Astrocyte of the spinal cord (primary cell): Measurements from ENCODE around the gene BMAL1.

Source experiments
- DNase-seq: peaks from one replicate; pipeline ENCODE4 v3.0.0; 2011; ENCODE audit warnings: low read depth, low spot score
- H3K4me3 ChIP-seq: 2 replicates; pipeline ENCODE4 v1.5.1; 2011; ENCODE audit warnings: low read depth, mild to moderate bottlenecking, low read length, moderate library complexity
- in situ Hi-C: cut with HindIII; loops from 2 replicates; pipeline ENCODE4 v1.10.0; 2017; ENCODE audit warnings: low sequenced_read_pairs
- TF ChIP-seq, protein P1 (sequence below): IDR thresholded peaks from 2 replicates; pipeline ENCODE4 v1.5.1; 2012; ENCODE audit warnings: low read depth, mild to moderate bottlenecking, low read length, inconsistent platforms

Gene BMAL1

DNA sequence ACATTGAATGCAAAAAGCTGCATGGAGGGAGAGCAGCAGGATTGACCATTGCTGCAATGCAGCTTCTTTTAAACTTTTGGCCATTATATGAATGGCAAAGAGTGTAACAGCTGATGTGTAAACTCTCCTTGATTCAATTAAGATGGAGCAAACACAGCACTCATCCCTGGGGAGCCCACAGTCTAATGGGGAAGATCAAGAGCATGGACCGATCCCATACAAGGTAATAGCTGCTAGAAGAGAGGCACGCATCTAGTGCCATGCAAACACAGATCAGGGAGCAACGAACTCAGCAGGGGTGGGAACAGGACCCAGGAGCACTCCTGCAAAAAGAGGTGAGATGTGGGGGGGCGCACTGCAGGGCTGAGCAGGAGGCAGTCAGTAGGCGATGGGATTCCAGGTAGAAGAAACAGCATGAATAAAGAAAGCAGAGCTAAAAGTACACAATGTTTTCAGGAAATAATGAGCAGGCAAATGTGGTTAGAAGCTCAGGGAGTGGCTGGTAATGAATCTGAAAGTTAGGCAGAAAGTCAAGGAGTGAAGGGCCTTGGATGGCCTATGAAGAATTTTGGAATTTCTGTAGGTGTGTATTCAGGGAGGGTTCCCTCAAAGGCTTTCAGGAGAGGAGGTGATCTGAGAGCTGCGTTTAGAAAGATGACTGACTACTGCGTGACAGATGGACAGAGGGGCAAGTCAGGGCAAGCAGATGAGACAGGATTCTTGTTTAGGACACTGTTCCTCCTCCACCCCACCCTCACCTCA is 17.2 kb upstream of the BMAL1 start:
- TF ChIP-seq, protein P1, sequence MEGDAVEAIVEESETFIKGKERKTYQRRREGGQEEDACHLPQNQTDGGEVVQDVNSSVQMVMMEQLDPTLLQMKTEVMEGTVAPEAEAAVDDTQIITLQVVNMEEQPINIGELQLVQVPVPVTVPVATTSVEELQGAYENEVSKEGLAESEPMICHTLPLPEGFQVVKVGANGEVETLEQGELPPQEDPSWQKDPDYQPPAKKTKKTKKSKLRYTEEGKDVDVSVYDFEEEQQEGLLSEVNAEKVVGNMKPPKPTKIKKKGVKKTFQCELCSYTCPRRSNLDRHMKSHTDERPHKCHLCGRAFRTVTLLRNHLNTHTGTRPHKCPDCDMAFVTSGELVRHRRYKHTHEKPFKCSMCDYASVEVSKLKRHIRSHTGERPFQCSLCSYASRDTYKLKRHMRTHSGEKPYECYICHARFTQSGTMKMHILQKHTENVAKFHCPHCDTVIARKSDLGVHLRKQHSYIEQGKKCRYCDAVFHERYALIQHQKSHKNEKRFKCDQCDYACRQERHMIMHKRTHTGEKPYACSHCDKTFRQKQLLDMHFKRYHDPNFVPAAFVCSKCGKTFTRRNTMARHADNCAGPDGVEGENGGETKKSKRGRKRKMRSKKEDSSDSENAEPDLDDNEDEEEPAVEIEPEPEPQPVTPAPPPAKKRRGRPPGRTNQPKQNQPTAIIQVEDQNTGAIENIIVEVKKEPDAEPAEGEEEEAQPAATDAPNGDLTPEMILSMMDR = no peak
- H3K4me3 ChIP-seq = no peak overlapping the region
- DNase-seq = no peak
- in situ Hi-C loops = no loop called here

DNA sequence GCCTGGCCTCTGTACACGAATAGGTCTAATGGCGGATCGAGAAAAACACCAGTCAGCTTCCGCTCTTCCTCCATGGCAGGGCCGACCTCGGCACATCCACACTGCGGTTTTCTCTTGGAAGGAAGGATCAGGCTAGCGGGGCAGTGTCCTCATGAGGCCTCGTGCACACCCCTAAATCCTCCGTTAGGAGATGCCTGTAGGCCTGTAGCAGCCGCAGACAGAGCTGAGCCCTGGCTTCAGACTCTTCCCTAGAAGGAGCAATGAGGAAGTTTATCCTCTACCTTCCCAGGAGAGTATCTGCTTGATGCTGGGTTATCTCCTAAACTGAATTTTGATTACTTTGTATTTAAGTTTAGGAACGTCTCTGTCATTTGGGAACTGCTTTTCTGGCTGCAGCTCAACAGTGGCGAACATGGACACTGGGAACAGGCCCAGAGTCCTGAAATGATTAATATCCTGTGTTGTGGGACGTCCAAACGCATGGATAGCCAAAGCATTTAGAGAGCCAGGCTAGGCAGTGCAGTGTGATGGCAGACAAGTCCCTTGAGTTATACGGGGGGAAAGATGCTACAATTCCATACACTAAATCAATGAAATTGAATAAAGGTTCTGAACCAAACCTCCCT is 16.5 kb upstream of the BMAL1 start:
- DNase-seq = peak; percentile 21
- in situ Hi-C loops = no loop called here
- TF ChIP-seq, protein P1 = no peak
- H3K4me3 ChIP-seq = no peak overlapping the region

GRCh38 chr11:13261591-13262061 is 16.0 kb upstream of the BMAL1 start:
- in situ Hi-C loops = no loop called here
- TF ChIP-seq, protein P1 = no peak
- H3K4me3 ChIP-seq = no peak overlapping the region
- peak; percentile 80 for DNase-seq

DNA sequence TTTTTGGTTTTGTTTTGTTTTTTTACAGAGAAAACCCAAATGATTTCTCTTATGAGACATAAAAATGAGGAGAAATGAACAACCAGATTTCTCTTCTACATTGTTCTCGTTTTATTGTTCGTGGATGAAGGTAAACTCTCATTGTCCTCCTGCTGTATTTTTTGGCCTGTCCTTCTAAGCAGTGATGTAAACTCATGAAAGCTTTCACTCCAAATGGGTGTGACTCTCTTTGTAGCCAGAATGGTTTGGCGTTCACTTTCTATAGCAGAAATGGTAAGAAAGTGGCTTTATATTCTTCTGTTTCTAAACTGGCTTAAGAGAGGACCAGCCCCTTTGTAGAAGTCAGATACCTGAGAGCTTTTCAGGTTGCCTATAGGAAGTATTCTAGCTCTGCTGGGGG is 15.5 kb upstream of the BMAL1 start:
- peak; percentile 36 for DNase-seq
- in situ Hi-C loops = no loop called here
- H3K4me3 ChIP-seq = no peak overlapping the region
- TF ChIP-seq, protein P1 = no peak

DNA sequence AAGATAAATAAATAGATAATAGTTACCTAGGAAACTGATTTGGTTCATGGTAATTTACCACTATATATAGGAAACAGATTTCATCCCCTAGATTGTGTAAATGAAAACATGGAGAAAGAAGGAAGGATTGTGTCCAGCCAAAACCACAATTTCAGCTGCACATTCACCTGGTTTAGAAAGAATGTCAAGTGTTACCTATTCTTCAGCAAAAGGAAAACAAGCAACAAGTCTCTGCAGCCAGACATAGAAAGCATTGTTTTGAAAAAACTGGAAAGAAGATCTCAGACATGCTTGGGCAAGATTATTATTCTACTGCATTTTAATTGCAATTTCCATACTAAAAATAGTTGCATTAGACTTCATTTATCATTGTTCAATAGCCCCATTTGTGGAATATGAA is 8.8 kb upstream of the BMAL1 start:
- TF ChIP-seq, protein P1 = no peak
- DNase-seq = no peak

GRCh38 chr11:13269775-13270174 is 7.8 kb upstream of the BMAL1 start:
- peak; percentile 77 for DNase-seq
- in situ Hi-C loops = no loop called here
- H3K4me3 ChIP-seq = no peak overlapping the region
- TF ChIP-seq, protein P1 = no peak

More for the DNA sequence above, 8.8 kb upstream of the BMAL1 start:
- in situ Hi-C loops = no loop called here
- H3K4me3 ChIP-seq = no peak overlapping the region
